Nucleus accumbens (tissue), 56 donors: ENCODE measurements around the gene AMBN.

ENCODE experiments used
- DNase-seq, 56 donors: peaks; one replicate each; lab custom pipeline; 2025; lab: John Stamatoyannopoulos, UW

Gene AMBN

DNA sequence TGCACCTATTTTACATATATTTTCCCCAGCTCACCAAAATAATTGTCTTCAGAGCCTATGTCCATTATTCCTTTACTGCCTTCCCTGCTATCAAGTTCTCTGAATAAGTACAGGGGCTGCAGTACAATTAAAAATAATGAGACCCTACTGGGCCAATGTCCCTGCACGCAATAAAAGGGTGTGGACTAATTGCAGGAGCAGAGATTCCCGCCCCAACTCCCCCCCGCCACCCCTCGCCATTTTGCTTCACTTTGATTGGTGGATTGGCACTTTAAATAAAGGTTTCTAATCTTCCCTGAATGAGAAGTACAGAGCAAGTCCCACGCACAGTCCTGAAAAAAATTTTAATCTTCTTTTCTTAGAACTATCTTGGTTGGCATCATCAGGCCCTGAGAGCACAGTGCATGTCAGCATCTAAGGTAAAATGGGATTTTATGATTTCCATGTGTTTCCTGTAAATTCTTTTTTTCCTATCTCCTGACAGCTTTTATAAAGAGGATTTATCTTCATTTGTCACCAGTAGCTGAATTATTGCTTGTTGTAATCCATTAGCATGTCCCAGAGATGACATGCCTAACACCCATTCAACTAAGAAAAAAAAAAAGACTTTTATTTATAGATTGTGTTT, at the start of gene AMBN:
AMBN (plus strand) TSS at position 302 of the 628 bp plus-strand sequence; CDS start at position 405, 103 bp downstream.
- peak in 15 of 56 donors; percentile 1 to 23 (median 9) for DNase-seq

DNA sequence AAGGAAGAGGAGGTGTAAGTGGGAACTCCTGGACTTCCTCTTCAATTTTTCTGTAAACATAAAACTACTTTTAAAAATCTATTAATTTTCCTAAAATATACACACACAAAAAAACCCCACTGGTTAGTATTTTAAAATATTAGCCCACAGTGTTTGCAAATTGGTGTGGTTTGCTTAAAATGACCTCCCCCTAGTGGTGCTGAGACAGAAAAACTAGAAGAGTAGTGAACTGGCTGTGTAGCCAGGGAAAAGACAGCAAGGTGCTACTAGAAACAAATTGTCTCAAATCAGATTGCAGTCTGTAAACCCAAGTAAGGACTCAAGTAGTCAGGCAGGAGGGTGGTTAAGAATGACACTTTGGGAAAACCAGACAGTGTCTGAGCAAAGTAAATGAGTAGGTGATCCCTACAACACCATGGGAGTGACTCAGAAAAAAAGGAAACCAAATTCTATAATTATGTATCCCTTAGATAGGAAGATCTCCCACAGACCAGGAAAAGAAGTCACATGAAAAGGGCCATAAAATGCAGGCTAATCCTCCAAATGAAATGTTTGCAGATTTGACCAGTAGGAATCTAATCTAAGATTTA, 47.7 kb upstream of the AMBN start:
- DNase-seq = no peak

DNA sequence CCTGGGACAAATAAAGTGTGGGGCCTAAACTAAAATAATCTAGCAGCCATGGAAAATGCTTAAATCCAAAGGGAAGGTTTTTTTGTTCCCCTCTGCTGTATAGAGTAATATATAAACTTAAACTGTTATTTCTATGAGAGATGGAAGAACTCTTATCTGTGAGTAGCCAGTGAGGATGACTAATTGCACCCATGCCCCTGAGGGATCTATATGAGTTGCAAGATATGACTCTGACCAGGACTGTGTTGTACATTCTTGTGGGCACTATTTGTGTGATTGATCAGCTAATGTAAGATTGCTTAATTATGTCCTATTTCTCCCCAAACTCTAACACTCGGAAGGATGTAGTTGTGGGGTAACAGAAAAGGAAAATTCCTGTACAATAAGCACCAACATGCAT, 35.2 kb upstream of the AMBN start:
- DNase-seq = no peak

GRCh38 chr4:70559211-70559830, 32.7 kb upstream of the AMBN start:
- DNase-seq = peak in 28 of 56 donors; percentile 0 to 59 (median 3)

- no peak for DNase-seq
Measured at GRCh38 chr4:70559924-70560323, 32.1 kb upstream of the AMBN start.

- DNase-seq = no peak
Measured at GRCh38 chr4:70564033-70564432, 28.0 kb upstream of the AMBN start.

GRCh38 chr4:70570796-70571195, 21.3 kb upstream of the AMBN start:
- DNase-seq = no peak

DNA sequence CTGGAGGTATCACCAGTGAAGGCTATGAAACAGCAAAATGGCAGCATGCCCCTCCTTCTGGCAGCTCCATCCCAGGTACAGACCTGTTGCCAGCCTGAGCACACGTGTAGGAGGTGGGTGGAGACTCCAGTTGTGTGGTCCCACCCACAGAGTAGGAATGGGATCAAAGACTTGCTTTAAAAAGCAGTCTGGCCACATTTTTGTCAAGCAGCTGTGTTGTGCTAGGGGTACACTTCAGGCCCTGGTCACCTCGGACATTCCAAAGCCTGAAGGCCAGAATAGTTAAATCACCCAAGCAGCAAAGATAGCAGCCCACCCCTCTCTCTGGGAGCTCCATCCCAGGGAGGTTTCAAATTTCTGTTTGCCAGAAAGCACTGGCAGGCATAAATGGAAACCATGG, 20.3 kb upstream of the AMBN start:
- DNase-seq = no peak

- DNase-seq = no peak
Measured at GRCh38 chr4:70575964-70576363, 16.1 kb upstream of the AMBN start.

DNA sequence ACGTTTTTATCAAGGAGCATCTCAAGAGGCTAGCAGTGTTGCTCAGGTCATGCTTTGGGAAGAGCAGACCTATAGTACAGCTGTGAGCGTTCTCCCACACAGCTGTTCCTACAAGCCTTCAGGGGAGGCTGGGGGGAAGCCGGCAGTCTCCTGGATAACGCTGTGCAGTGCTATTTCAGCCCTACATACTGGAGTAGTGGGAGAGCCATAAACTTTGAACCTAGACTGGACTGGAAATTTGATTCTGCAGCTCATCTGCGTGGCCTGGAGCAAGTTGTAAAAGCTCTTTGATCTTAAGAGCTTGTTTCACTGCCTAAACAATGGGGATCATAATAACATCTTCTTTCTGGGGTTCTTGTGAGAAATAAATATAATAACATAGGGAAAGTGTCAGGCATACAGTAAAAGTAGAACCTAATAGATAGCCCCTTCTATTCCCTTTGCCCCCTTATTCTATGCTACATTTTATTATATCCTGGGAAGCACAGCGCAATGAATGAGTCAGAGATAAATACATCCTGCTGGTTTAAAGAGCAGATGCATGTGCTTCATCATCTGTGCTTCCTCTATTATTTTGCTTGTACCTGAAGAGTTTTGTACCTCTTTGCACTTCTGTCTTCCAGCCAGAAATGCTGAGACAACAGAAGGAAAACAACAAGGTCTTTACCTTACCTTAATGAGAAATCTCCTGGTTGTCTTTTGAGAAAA, 14.7 kb upstream of the AMBN start:
- no peak for DNase-seq

DNA sequence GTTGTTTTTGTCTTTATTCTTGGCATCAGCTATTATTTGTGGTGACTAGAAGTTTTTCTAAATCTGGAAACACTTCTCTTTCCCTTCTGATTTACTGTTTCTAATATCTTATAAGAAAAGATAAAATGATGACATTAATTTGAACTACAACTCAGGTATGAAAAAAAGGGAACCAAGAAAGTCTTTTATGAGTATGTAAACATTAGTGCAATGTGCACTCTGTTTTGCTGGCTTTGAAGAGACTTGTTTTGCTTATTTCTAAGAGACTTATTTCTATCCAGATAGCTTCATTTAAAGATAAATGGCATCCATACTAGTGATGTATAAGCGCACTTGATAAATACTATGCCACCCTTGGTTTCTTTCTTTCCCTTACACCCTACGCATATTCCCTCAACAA, 10.1 kb upstream of the AMBN start:
- no peak for DNase-seq

- DNase-seq = no peak
Measured at GRCh38 chr4:70583952-70584834, 7.9 kb upstream of the AMBN start.

DNA sequence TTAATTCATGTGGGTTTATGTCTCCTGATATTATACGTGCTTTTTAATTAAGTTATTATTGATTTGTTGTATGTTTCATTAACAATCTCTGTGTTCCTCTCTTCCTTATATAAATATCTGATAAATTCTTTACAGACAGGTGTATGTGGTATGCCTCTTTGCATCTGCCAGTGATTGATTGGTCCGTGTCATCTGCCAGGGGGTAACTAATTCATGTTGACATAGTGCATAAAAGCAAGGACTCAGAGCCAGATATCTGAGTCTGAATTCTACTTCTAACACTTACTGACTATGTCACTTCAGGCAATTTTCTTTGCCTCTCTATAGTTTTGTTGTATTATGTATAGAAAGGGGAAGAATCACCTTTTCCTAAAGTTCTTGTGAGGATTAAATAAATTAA, 5.2 kb upstream of the AMBN start:
- DNase-seq = no peak

DNA sequence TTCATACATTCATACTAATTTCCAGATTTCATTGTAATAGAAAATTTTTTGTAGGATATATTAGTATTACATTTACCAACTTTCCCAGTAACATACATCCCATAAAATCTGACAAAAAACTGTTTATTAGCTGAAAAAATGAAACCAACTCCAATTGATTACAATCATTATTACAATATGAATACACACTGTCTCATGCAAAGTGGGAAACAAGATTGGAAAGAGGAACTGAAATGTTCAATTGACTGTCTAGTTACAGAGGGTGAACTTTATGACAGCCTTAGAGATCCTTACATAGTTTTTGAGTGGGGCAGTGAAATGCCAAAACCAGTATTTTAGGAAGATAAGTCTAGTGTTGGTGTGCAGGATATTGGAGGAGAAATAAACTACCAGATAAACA, 2.3 kb upstream of the AMBN start:
- no peak for DNase-seq

GRCh38 chr4:70594196-70594595, 2.1 kb downstream of the AMBN start:
- no peak for DNase-seq

DNA sequence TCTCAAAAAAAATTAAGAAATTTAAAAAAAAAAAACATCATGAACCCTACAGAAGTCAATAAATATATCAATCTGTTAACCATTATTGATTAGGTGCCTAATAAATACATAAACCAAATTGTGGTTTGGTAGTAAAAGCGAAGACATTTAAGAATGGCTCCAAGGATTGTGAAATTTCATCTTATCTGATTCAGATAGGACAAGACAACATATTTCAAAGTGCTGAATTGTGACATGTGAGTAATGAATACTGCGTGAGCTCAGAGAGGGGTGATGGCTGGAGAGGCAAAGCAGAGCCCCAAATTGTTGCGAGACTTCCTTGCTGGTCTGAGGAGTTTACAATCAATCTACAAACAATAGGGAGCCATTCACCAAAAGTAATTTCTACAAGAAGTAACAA, 8.2 kb downstream of the AMBN start:
- DNase-seq = no peak

- no peak for DNase-seq
Measured at GRCh38 chr4:70600977-70601376, 8.9 kb downstream of the AMBN start.

DNA sequence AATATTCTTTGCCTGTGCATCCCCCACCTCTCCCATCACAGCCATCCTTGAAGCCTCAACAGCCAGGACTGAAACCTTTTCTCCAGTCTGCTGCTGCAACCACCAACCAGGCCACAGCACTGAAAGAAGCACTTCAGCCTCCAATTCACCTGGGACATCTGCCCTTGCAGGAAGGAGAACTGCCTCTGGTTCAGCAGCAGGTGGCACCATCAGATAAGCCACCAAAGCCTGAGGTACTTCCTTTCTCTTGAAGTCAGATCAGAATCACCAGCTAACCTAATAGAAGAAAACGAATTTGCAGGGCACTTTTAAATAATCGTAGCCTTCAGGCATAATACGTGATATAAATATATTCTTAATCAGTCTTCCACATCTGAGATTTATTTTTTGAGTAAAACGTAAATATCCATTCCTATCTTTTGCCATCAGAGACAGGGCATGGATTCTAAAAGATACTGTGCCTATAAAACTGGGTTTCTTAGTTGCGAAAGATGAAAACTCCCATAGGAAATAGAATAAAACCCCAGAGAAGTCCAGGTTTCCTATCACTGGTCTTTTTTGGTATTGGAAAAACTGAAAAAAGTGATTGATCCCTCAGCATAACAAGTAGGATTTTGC, 9.5 kb downstream of the AMBN start:
- peak in 37 of 56 donors; percentile 0 to 51 (median 8) for DNase-seq

DNA sequence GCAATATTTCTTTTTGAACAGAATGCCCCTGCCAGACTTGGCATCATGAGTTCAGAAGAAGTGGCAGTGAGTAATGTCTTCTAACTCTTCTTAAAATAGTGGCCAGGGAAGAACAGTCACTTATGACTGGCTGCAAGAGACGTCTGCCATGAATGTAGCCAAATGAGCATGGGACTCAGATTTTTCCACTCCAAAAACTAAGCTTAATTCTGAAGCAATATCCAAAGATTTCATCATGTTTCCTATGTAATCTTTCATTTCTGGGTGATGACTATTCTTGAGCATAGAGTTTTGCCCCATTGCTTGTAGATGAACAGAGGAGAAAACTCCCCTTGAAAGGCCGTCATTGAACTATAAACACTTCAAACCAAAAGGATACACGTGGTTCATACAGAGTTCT, 11.8 kb downstream of the AMBN start:
- no peak for DNase-seq

DNA sequence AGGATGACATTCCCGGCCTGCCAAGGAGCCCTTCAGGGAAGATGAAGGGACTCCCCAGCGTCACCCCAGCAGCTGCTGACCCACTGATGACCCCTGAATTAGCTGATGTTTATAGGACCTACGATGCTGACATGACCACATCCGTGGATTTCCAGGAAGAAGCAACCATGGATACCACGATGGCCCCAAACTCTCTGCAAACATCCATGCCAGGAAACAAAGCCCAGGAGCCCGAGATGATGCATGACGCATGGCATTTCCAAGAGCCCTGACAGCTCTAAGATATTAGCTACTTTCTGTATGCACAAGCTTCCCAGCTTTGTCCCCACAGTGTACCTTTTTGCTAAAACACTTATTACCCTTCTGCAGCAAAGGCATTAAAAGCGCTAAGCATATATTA, 14.4 kb downstream of the AMBN start:
- DNase-seq = no peak
